Limb (tissue), 2 donors: ENCODE measurements around the gene HIGD1A.

Experiments
- DNase-seq, 2 donors: peaks; one replicate each; pipeline ENCODE4 v3.0.0-alpha.2; 2016; ENCODE audit errors: extremely low spot score in 2 of 2

The HIGD1A gene

GRCh38 chr3:42801048-42801620, 3.2 kb downstream of the HIGD1A start:
- no peak for DNase-seq

- no peak for DNase-seq
Measured at GRCh38 chr3:42800251-42800650, 4.0 kb downstream of the HIGD1A start.

- no peak for DNase-seq
Measured at GRCh38 chr3:42799376-42799775, 4.9 kb downstream of the HIGD1A start.

- DNase-seq, result no peak
Measured at GRCh38 chr3:42796332-42796885, 7.9 kb downstream of the HIGD1A start.

GRCh38 chr3:42795621-42796181, 8.6 kb downstream of the HIGD1A start:
- DNase-seq, result no peak

GRCh38 chr3:42790714-42791229, 13.5 kb downstream of the HIGD1A start:
- DNase-seq, result no peak

GRCh38 chr3:42786631-42787030, 17.7 kb downstream of the HIGD1A start:
- DNase-seq, result no peak

GRCh38 chr3:42786212-42786611, 18.1 kb downstream of the HIGD1A start:
- no peak for DNase-seq

GRCh38 chr3:42780892-42781700, 23.2 kb downstream of the HIGD1A start:
- DNase-seq, result peak in 1 of 2 donors; percentile 60

- no peak for DNase-seq
Measured at GRCh38 chr3:42780398-42780797, 23.9 kb downstream of the HIGD1A start.

GRCh38 chr3:42778644-42779043, 25.6 kb downstream of the HIGD1A start:
- DNase-seq, result no peak

- DNase-seq, result no peak
Measured at GRCh38 chr3:42773409-42773751, 30.9 kb downstream of the HIGD1A start.

- peak; percentile 92 to 94 for DNase-seq
Measured at GRCh38 chr3:42772670-42773408, 31.5 kb downstream of the HIGD1A start, which contains the start of gene CCDC13. TSS of gene CCDC13 (minus strand) at chr3:42773253. CDS start at chr3:42758345, 14,908 bp downstream.

- DNase-seq, result no peak
Measured at GRCh38 chr3:42771271-42771670, 33.0 kb downstream of the HIGD1A start.

- DNase-seq, result no peak
Measured at GRCh38 chr3:42769477-42770131, 34.7 kb downstream of the HIGD1A start.

- no peak for DNase-seq
Measured at GRCh38 chr3:42764561-42765295, 39.6 kb downstream of the HIGD1A start.

GRCh38 chr3:42764115-42764514, 40.2 kb downstream of the HIGD1A start:
- no peak for DNase-seq

GRCh38 chr3:42763021-42763420, 41.3 kb downstream of the HIGD1A start:
- no peak for DNase-seq

- DNase-seq, result no peak
Measured at GRCh38 chr3:42762046-42762724, 42.1 kb downstream of the HIGD1A start.

- DNase-seq, result no peak
Measured at GRCh38 chr3:42758126-42758525, 46.2 kb downstream of the HIGD1A start.
